ENCODE results near the gene HSPG2.

Gene HSPG2

DNA sequence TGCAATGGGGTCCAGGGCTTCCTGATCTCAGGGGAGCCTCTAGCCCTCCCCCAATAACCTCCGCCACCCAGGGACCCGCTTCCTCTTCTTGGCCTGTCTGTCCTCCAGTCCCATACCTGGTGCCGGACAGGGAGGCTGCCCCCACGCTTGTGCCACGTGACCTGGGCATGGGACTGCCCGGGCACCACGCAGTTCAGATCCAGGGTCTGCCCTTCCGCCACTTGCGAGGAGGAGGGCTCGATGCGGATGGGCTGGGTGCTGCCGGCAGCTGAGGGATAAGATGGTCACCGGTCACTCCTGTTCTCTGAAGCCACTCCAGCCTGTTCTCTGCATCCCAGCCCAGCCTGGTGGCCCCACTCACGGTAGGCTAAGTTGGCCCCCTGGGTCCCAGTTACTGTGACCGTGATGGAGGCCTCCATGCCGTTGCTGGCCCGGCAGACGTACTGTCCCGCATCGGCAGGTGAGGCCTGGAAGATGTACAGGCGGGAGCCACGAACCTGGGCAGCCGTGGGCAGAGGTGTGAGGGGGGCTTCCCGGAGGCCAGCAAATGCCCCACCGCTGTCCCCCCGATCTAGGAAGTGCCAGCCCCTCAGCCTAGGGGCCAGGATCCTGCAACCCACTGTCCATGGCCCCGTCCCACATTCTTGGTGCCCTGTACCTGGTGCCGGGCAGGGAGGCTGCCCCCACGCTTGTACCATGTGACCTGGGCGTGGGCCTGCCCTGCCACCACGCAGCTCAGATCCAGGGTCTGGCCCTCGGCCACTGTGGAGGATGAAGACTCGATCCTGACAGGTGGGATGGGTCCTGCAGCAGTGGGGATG, 85.5 kb downstream of the HSPG2 start:
- H3K4me3 ChIP-seq (ENCODE audit: low read depth, low read length) = no peak overlapping the region
- CTCF ChIA-PET = no interaction called here
- no peak for DNase-seq (ENCODE audit: low read depth, low spot score)
- TF ChIP-seq, protein P1, sequence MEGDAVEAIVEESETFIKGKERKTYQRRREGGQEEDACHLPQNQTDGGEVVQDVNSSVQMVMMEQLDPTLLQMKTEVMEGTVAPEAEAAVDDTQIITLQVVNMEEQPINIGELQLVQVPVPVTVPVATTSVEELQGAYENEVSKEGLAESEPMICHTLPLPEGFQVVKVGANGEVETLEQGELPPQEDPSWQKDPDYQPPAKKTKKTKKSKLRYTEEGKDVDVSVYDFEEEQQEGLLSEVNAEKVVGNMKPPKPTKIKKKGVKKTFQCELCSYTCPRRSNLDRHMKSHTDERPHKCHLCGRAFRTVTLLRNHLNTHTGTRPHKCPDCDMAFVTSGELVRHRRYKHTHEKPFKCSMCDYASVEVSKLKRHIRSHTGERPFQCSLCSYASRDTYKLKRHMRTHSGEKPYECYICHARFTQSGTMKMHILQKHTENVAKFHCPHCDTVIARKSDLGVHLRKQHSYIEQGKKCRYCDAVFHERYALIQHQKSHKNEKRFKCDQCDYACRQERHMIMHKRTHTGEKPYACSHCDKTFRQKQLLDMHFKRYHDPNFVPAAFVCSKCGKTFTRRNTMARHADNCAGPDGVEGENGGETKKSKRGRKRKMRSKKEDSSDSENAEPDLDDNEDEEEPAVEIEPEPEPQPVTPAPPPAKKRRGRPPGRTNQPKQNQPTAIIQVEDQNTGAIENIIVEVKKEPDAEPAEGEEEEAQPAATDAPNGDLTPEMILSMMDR (IDR thresholded peaks at IDR 0.05; ENCODE audit: insufficient read depth, low read length, missing control alignments) = no peak
- POLR2A ChIA-PET = interaction anchor here (1.0 kb wide), 1 partner anchor 24 kb away, joined by 3 read pairs; no protein-coding TSS in a partner anchor

DNA sequence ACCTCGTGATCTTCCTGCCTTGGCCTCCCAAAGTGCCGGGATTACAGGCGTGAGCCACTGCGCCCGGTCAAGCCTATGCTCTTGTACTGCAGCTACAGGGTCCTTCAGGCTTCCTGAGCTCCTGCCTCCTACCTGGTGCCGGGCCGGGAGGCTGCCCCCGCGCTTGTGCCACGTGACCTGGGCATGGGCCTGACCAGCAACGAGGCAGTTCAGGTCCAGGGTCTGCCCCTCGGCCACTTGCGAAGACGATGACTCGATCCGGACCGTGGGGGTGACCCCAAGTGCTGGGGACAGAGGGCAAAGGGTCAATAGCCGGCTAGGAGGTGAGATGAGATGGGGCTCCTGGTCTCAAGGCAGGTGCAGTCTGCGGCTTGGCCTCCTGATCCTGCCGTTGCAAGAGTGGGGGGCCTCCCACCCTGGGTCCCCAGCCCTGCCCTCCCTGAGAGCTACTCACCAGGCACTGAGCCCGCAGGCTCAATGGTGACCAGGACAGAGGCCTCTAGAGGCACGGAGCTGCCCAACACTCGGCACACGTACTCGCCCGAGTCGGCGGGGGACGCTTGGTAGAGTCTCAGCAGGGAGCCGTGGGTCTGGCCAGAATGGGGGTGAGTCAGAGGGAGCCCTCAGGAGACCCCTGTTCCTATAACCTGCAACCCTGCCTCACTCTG, 87.1 kb downstream of the HSPG2 start:
- CTCF ChIA-PET = interaction anchor here (0.7 to 1.4 kb wide), 2 partner anchors 10 to 28 kb away, joined by 3 read pairs; no protein-coding TSS in a partner anchor
- no peak for DNase-seq (ENCODE audit: low read depth, low spot score)

DNA sequence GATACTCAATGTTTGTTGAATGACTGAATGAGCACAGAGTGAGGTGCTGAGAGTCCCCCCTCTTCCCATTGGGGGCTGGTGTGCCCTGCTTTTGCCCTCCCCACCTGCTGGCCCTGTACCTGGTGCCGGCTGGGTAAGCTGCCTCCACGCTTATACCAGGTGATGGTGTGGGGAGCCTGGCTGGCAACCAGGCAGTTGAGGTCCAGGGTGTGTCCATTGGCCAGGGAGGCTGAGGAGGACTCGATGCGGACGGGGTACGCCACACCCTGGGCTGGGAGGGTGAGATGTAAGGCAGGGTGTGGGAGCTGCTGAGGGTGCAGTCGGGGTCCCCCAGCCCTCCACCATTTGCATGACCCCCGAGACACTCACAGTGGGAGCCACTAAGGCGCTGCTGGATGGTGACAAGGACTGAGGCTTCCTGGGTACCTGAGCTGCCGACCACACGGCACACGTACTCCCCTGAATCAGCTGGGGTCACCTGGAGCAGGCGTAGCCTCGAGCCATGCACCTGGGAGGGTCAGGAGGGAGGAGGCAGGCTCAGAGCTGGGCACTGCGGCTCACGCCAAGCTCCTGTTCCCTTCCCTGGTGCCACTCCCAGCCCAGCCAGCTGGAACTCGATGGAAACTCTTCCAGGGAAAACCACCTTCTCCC, 88.5 kb downstream of the HSPG2 start:
- TF ChIP-seq, protein P1 (IDR thresholded peaks at IDR 0.05; ENCODE audit: insufficient read depth, low read length, missing control alignments) = no peak
- DNase-seq (ENCODE audit: low read depth, low spot score) = no peak
- ChIA-PET POLR2A (no interaction called here), CTCF (interaction anchor here (1.4 kb wide), 1 partner anchor 11 kb away, joined by 3 read pairs; no protein-coding TSS in a partner anchor)
- no peak overlapping the region for H3K4me3 ChIP-seq (ENCODE audit: low read depth, low read length)

More for the DNA sequence above, 87.1 kb downstream of the HSPG2 start:
- POLR2A ChIA-PET = no interaction called here
- TF ChIP-seq, protein P1 (IDR thresholded peaks at IDR 0.05; ENCODE audit: insufficient read depth, low read length, missing control alignments) = no peak
- no peak overlapping the region for H3K4me3 ChIP-seq (ENCODE audit: low read depth, low read length)

DNA sequence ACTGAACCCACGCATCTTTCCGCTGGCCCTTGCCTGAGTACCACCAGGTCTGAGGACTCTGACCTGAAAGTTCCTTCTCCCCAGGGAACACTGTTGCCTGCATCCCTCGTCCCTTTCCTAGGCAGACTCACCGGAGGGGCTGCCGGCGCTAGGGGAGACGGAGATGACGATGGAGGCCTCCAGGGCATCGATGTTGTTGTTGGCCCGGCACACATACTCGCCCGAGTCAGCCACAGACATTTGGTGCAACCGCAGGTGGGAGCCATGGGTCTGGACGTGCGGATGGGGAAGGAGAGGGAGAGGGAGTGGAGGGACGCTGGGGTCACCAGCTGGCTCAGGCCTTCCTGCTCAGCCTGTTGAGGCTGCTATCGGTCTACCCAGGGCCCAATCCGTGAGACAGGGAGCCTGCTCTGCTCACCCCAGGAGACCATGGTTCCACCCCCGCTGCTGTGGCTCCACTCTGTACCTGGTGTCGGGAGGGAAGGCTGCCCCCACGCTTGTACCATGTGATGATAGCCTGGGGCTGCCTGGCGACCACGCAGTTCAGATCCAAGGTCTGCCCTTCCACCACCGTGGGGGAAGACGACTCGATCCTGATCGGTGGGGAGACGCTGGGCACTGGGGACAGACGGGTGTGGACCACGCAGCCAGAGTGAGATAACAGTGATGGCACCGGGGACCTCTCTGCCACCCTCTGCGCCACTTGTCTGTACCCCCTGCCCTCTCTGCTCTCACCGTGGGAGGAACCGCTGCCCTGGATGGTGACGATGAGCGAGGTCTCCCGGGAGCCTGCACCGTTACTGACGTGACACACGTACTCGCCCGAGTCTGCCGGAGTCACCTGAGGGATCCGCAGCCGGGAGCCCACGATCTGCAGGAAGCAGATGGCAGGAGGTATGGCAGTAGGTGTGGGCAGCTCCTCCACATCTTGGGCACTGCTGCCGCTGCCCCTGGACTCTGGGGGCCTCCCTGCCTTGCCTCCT, 89.6 kb downstream of the HSPG2 start:
- ChIA-PET CTCF (no interaction called here), POLR2A (no interaction called here)
- H3K4me3 ChIP-seq (ENCODE audit: low read depth, low read length) = no peak overlapping the region
- no peak for DNase-seq (ENCODE audit: low read depth, low spot score)
- TF ChIP-seq, protein P1 (IDR thresholded peaks at IDR 0.05; ENCODE audit: insufficient read depth, low read length, missing control alignments) = no peak

DNA sequence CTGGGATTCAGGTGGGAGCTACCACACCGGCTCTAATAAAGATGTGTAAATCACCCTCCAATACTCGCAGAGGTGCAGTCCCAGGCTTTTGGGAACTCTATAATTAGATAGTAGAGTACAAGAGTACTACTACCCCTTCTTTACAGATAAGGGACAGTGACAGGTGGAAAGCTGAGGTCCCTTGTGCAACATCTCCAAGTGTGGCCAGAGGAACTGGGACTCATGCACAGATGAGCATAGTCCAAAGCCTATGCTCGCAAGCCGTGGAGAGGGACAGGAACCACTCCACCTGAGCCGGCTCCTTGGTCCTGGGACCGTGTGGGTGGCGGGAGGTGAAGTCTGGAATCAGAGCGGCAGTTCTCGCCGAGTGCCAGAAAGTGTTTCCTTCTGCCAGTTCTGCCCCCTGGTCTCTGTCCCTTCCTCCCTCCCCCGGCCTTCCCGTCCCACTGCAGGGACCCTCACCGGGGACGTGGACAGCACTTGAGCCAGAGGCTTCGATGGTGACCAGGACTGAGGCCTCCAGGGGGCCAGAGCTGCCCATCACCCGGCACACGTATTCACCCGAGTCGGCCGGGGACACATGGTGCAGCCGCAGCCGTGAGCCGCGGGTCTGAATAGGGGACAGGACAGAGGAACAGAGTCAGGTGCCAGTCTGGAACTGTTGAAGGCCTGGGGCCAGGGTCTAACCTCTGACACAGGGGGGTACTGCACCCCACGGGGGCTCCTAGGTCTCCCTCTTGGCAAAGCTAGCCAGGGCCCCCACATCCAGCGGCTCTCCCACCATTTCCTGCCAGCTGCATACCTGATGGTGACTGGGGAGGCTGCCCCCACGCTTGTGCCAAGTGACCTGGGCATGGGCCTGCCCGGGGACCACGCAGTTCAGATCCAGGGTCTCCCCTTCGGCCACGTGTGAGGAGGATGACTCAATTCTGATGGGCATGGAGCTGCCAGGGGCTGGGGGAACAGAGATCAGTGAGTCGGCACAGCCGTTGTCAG, 91.2 kb downstream of the HSPG2 start:
- ChIA-PET CTCF (interaction anchor here (0.7 to 1.0 kb wide), 2 partner anchors 118 to 160 kb away, joined by 3 read pairs; no protein-coding TSS in a partner anchor), POLR2A (no interaction called here)
- no peak for DNase-seq (ENCODE audit: low read depth, low spot score)
- H3K4me3 ChIP-seq (ENCODE audit: low read depth, low read length) = no peak overlapping the region
- TF ChIP-seq, protein P1 (IDR thresholded peaks at IDR 0.05; ENCODE audit: insufficient read depth, low read length, missing control alignments) = no peak
